DND-41 (cell line): ENCODE measurements around the gene LRRC28.

Source experiments
- ATAC-seq: fragments of 200-7000 bp; cut with Tn5 transposase; 3 replicates; pipeline ENCODE4 v1.9.1; 2021; ENCODE audit warnings: low read depth; ENCODE audit not compliant: insufficient read depth
- DNase-seq: peaks from one replicate; pipeline ENCODE4 v3.0.0-alpha.2; 2020
- H2AFZ ChIP-seq: 2 replicates; pipeline ENCODE4 v1.6.0; 2012; ENCODE audit warnings: low read depth, low read length
- H3K27ac ChIP-seq: 2 replicates; pipeline ENCODE4 v1.5.1; 2012; ENCODE audit warnings: low read length, inconsistent platforms
- H3K27me3 ChIP-seq: fragments of 200-600 bp; sonication (generic); 2 replicates; pipeline ENCODE4 v1.6.0; 2012; ENCODE audit warnings: low read length, mild to moderate bottlenecking, inconsistent platforms; ENCODE audit not compliant: insufficient read depth, poor library complexity
- H3K36me3 ChIP-seq: 2 replicates; pipeline ENCODE4 v1.5.1; 2012; ENCODE audit warnings: low read length, inconsistent platforms; ENCODE audit not compliant: insufficient read depth
- H3K4me1 ChIP-seq: 2 replicates; pipeline ENCODE4 v1.5.1; 2012; ENCODE audit warnings: mild to moderate bottlenecking, low read length; ENCODE audit not compliant: insufficient read depth
- H3K4me2 ChIP-seq: 2 replicates; pipeline ENCODE4 v1.6.0; 2012; ENCODE audit warnings: mild to moderate bottlenecking, moderate library complexity, low read length, inconsistent platforms; ENCODE audit not compliant: insufficient read depth
- H3K4me3 ChIP-seq, 2 experiments: fragments of 200-600 bp in 1 of 2; shearing (Covaris generic) in 1 of 2; 2 replicates each; pipeline ENCODE4 v1.5.1; 2012 to 2016; ENCODE audit warnings: inconsistent platforms in 2 of 2, low read length in 2 of 2, mild to moderate bottlenecking in 2 of 2, low read depth in 1 of 2, moderate library complexity in 1 of 2
- H3K79me2 ChIP-seq: 2 replicates; pipeline ENCODE4 v1.6.0; 2012; ENCODE audit warnings: low read length, inconsistent platforms; ENCODE audit not compliant: insufficient read depth
- H3K9ac ChIP-seq: 2 replicates; pipeline ENCODE4 v1.6.0; 2012; ENCODE audit warnings: low read depth, mild to moderate bottlenecking, inconsistent platforms, low read length, moderate library complexity
- H3K9me3 ChIP-seq: 2 replicates; pipeline ENCODE4 v1.5.1; 2012; ENCODE audit warnings: low read length, moderate library complexity, mild to moderate bottlenecking, inconsistent platforms; ENCODE audit not compliant: insufficient read depth, severe bottlenecking
- H4K20me1 ChIP-seq: 2 replicates; pipeline ENCODE4 v1.6.0; 2012; ENCODE audit warnings: low read length; ENCODE audit not compliant: insufficient read depth
- EZH2 ChIP-seq: IDR thresholded peaks from 3 replicates; pipeline ENCODE4 v1.6.1; 2012; ENCODE audit warnings: borderline replicate concordance, low read depth, mild to moderate bottlenecking, moderate library complexity, low read length, inconsistent platforms; ENCODE audit not compliant: severe bottlenecking
- TF ChIP-seq, protein P1 (sequence below): IDR thresholded peaks from 2 replicates; pipeline ENCODE4 v1.5.1; 2012; ENCODE audit warnings: borderline replicate concordance, low read length, moderate library complexity, mild to moderate bottlenecking; ENCODE audit not compliant: poor library complexity, severe bottlenecking; ENCODE audit errors: extremely low read depth

The LRRC28 gene

DNA sequence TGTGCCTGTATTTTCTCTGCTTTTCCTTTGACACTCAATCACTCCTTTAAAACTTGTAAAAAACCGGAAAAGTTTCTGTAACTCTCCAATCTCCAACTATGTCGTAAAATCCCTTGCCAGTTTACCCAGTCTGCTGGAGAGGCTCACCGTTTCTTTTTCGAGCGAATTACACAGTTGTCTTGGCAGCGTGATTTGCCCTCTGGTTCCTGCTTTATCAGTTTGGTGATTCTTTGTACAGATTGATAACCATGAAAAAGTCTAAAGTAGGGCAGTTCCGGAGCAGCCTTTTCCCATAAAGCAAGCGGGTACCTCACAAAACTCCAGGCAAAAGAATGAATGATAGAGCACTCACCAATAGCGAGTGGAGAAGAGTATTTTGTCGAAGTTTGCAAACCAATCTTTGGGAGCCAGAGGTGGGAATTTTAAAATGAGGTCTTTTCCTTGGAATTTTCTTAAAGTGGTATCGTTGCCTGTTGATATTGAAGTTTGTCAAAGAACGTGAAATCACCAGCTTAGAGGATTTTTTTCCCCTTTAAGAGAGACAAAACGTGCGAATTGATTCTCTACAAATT lies 1.9 kb upstream of the LRRC28 start, which contains the start of gene TTC23:
TSS of gene TTC23 (minus strand) at position 312 of the 572 bp plus-strand sequence. CDS start 20,869 bp downstream, outside the sequence.
- Histone ChIP-seq H3K4me3 (peak within 1 kb of the TSS; percentile 47 to 86), H3K9me3 (no peaks in the 10 kb centered on the region), H3K27ac (peak within 1 kb of the TSS; percentile 91), H3K79me2 (peaks cover 62% of the 10 kb centered on the region), H3K9ac (peak within 1 kb of the TSS; percentile 75), H3K36me3 (no peaks in the 10 kb centered on the region), H4K20me1 (no peaks in the 10 kb centered on the region), H3K4me2 (peak within 1 kb of the TSS; percentile 83), H2AFZ (peak within 1 kb of the TSS; percentile 52), H3K4me1 (peaks cover 58% of the 10 kb centered on the region), H3K27me3 (no peaks in the 10 kb centered on the region)
- DNase-seq (peak; percentile 40), ATAC-seq (peak; percentile 6; the same call in 1 of the 3 replicates)
- TF ChIP-seq, protein P1, sequence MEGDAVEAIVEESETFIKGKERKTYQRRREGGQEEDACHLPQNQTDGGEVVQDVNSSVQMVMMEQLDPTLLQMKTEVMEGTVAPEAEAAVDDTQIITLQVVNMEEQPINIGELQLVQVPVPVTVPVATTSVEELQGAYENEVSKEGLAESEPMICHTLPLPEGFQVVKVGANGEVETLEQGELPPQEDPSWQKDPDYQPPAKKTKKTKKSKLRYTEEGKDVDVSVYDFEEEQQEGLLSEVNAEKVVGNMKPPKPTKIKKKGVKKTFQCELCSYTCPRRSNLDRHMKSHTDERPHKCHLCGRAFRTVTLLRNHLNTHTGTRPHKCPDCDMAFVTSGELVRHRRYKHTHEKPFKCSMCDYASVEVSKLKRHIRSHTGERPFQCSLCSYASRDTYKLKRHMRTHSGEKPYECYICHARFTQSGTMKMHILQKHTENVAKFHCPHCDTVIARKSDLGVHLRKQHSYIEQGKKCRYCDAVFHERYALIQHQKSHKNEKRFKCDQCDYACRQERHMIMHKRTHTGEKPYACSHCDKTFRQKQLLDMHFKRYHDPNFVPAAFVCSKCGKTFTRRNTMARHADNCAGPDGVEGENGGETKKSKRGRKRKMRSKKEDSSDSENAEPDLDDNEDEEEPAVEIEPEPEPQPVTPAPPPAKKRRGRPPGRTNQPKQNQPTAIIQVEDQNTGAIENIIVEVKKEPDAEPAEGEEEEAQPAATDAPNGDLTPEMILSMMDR = no peak
- TF ChIP-seq EZH2 = no peak

DNA sequence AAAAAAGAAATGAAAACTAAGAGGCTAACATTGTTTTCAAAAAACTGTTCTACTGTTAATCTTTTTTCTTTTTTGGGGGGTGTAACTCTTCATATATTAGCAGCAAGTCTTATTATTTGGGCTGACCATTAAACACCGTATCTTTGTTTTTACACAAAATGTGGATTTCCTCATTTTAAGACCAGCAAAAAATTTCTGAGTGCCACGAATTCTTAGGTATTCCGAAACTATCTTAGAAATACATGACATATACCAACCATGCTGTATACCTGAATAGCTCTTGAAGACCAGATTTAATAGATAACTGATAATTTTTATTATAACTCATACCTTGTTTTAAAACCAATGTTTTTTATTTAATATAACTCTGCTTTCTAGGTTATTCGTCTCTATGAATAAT lies 1.3 kb upstream of the LRRC28 start:
- ATAC-seq = no peak
- peak overlapping the region; percentile 52 for H2AFZ ChIP-seq
- H3K27ac ChIP-seq = peak overlapping the region; percentile 91

DNA sequence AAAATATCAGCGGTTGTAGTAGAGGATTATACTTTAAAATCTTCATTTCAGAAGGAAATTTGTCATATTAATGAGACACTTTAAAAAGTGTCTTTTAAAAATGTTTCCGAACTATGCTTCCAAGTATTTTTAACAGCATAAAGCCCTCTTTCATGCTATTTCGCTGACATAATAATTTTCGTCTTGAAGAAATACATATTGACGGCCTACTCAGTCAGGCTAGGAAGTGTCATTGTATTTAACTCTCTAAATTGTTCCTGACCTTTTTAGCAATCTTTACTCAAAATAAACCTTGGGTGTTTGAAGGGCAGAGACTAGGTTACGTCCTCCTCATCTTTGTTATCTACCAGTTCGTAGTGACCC lies 806 bp upstream of the LRRC28 start:
- Histone ChIP-seq H3K4me3 (peak overlapping the region; percentile 47 to 86), H3K27me3 (no peaks in the 10 kb centered on the region), H3K4me2 (peak overlapping the region; percentile 83), H2AFZ (peak overlapping the region; percentile 62), H3K4me1 (peaks cover 59% of the 10 kb centered on the region), H3K79me2 (peaks cover 64% of the 10 kb centered on the region), H3K9me3 (no peaks in the 10 kb centered on the region), H4K20me1 (no peaks in the 10 kb centered on the region), H3K9ac (peak overlapping the region; percentile 75), H3K36me3 (no peaks in the 10 kb centered on the region), H3K27ac (peak overlapping the region; percentile 91)
- DNase-seq = no peak
- no peak for ATAC-seq
- TF ChIP-seq EZH2 = no peak
- TF ChIP-seq, protein P1 = no peak

More for the DNA sequence above, 1.3 kb upstream of the LRRC28 start:
- peak overlapping the region; percentile 75 for H3K9ac ChIP-seq
- no peaks in the 10 kb centered on the region for H3K27me3 ChIP-seq
- DNase-seq = no peak
- no peaks in the 10 kb centered on the region for H3K36me3 ChIP-seq
- H3K79me2 ChIP-seq = peaks cover 64% of the 10 kb centered on the region
- TF ChIP-seq EZH2 = no peak
- TF ChIP-seq, protein P1 = no peak
- peak overlapping the region; percentile 83 for H3K4me2 ChIP-seq
- H3K4me3 ChIP-seq = peak overlapping the region; percentile 47 to 86; a peak in 3 of 4 replicates
- H4K20me1 ChIP-seq = no peaks in the 10 kb centered on the region
- peaks cover 59% of the 10 kb centered on the region for H3K4me1 ChIP-seq
- no peaks in the 10 kb centered on the region for H3K9me3 ChIP-seq

DNA sequence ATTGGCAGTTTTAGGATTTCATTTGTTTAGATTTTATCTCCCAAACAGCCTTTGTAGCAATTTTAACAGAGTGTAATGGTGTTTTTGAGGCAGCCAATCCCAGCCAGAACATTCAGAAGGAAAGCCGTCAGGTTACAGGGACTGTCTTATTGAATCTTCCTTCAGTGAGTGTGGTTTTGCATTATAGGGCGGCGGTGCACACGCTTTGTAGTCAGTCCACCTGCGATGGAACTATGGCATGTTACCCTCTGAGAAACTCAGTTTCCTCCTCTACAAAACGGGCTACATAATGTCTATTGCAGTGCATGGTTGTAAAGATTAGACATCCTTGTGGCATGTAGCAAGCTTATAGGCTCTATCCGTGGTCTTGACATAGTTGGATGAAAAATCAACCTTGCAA lies 1.0 kb downstream of the LRRC28 start:
- Histone ChIP-seq H3K9ac (peak overlapping the region; percentile 93), H4K20me1 (no peaks in the 10 kb centered on the region), H3K4me2 (peak overlapping the region; percentile 82), H3K4me3 (peak overlapping the region; percentile 69 to 77; a peak in 3 of 4 replicates), H2AFZ (peak overlapping the region; percentile 88; the same call in 1 of the 2 replicates), H3K79me2 (peaks cover 56% of the 10 kb centered on the region), H3K4me1 (peaks cover 53% of the 10 kb centered on the region), H3K27ac (peak overlapping the region; percentile 79), H3K27me3 (no peaks in the 10 kb centered on the region), H3K9me3 (no peaks in the 10 kb centered on the region), H3K36me3 (peaks cover 6% of the 10 kb centered on the region; the same call in 1 of the 2 replicates)
- ATAC-seq = no peak
- TF ChIP-seq, protein P1 = no peak
- TF ChIP-seq EZH2 = no peak
- DNase-seq = peak; percentile 24
